SK-N-MC (cell line): ENCODE measurements around the gene CCL1.

ENCODE experiments used
- DNase-seq: peaks from one replicate; pipeline ENCODE4 v3.0.0-alpha.2; 2011; ENCODE audit warnings: low read depth, low spot score
- H3K27ac ChIP-seq: fragments of 200-600 bp; sonication (generic); 2 replicates; pipeline ENCODE4 v1.5.1; 2016; ENCODE audit warnings: mixed run types
- H3K36me3 ChIP-seq: fragments of 200-600 bp; sonication (generic); 2 replicates; pipeline ENCODE4 v1.6.1; 2017; ENCODE audit warnings: antibody characterized with exemption, low read length, mixed read lengths; ENCODE audit not compliant: insufficient read depth
- H3K4me3 ChIP-seq: fragments of 200-600 bp; sonication (generic); 2 replicates; pipeline ENCODE4 v1.5.1; 2016
- H3K9ac ChIP-seq: fragments of 200-600 bp; sonication (generic); 2 replicates; pipeline ENCODE4 v1.8.0; 2017; ENCODE audit warnings: mixed run types, mixed read lengths; ENCODE audit not compliant: insufficient read length
- H3K9me3 ChIP-seq: fragments of 200-600 bp; sonication (generic); 2 replicates; pipeline ENCODE4 v1.6.1; 2017; ENCODE audit warnings: low read depth, mild to moderate bottlenecking, antibody characterized with exemption, low read length, moderate library complexity, mixed read lengths
- EZH2 ChIP-seq: fragments of 200-600 bp; sonication (generic); IDR thresholded peaks from one replicate; pipeline ENCODE4 v1.6.1; 2017; ENCODE audit warnings: antibody characterized with exemption
- FOXP2 ChIP-seq: optimal IDR thresholded peaks from 2 replicates; pipeline ENCODE3; 2011; ENCODE audit warnings: mild to moderate bottlenecking, moderate library complexity; ENCODE audit not compliant: insufficient read depth; ENCODE audit errors: extremely low read length, control extremely low read depth
- POLR2AphosphoS5 ChIP-seq: IDR thresholded peaks from 2 replicates; pipeline ENCODE4 v1.6.1; 2012; ENCODE audit warnings: mild to moderate bottlenecking, low read depth, low read length, borderline replicate concordance

Gene CCL1

DNA sequence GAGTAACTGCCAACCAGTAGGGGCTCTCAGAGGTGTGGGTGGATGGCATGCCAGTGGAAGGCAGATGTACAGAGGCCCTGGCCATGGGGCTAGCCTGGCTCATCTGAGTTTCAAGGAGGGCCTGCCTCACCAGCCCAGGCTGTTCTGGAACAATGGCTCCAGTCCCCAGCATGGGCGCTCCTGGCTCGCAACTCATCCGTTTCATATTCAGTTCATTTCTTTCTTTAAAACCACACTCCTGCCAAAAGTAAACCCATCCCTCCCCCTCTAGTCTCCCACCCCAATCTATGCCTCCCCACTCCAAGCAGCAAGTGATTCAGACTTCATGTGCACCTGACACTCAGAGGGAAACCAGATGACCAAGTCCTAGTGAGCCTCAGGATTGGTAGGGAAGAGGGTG is 4.4 kb downstream of the CCL1 start:
- TF ChIP-seq EZH2, result no peak
- no peak overlapping the region for H3K9ac ChIP-seq
- H3K36me3 ChIP-seq, result no peaks in the 10 kb centered on the region
- H3K27ac ChIP-seq, result no peak overlapping the region
- H3K9me3 ChIP-seq, result no peaks in the 10 kb centered on the region
- no peak overlapping the region for H3K4me3 ChIP-seq
- DNase-seq, result no peak

DNA sequence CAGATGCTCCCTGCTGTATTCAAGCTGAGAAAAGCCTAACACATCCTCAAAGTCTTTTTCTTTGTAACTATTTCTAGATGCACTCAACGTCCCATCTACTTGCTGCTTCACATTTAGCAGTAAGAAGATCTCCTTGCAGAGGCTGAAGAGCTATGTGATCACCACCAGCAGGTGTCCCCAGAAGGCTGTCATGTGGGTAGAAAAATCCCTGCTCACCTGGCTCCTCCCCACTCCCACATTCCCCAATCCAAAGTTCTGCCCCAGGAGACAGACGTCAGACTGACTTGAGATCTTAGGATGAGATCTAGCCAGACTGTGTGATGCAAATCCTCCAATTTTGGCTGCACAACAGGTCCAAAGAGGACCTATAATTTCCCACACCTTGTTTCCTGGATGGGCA is 5.6 kb downstream of the CCL1 start:
- H3K9me3 ChIP-seq, result no peaks in the 10 kb centered on the region
- no peak overlapping the region for H3K9ac ChIP-seq
- no peaks in the 10 kb centered on the region for H3K36me3 ChIP-seq
- no peak for TF ChIP-seq POLR2AphosphoS5
- TF ChIP-seq FOXP2, result no peak
- no peak for TF ChIP-seq EZH2
- H3K27ac ChIP-seq, result no peak overlapping the region
- no peak for DNase-seq
- H3K4me3 ChIP-seq, result no peak overlapping the region

DNA sequence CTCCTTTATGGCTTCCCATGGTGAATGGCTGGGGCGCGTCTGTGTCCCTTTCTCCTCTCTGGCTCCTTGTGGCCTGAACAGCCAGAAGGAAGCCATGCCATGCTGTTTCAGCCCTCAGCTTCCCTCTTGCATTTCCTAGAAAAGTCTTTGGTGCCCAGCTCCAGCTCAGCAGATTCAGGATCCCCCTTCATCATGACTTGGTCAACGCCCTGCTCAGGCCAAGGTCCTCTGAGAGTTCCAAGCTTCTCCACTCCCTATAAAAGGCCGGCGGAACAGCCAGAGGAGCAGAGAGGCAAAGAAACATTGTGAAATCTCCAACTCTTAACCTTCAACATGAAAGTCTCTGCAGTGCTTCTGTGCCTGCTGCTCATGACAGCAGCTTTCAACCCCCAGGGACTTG is 6.8 kb downstream of the CCL1 start, which contains the start of gene CCL13:
Gene CCL13, plus strand, starts transcription at position 287 of the 400 bp plus-strand sequence. Its CDS starts 47 bp downstream, at position 334.
- H3K27ac ChIP-seq, result no peak within 1 kb of the TSS
- no peak for DNase-seq
- H3K36me3 ChIP-seq, result no peaks in the 10 kb centered on the region
- TF ChIP-seq POLR2AphosphoS5 (no peak), FOXP2 (no peak), EZH2 (no peak)
- H3K4me3 ChIP-seq, result no peak within 1 kb of the TSS
- H3K9ac ChIP-seq, result no peak within 1 kb of the TSS
- H3K9me3 ChIP-seq, result no peaks in the 10 kb centered on the region

DNA sequence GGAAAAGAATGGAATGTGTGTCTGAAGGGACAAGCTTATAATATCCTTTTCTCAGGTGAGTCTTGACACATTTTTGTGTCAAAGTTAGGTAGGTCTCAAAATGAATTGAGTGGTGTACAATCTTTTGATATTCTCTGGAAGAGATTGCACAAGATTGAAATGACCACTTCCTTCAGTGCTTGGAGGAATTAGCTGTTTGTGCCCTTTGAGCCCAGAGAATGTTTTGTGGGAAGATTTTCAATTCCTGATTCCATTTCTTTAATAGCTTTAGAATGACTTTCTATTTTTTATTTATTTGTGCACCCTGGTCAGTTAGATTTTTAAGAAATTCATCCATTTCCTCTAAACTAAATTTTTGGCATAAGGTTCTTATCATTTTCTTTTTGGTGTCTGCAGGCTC is 8.4 kb downstream of the CCL1 start:
- Histone ChIP-seq H3K27ac (no peak overlapping the region), H3K9ac (no peak overlapping the region), H3K36me3 (no peaks in the 10 kb centered on the region), H3K9me3 (no peaks in the 10 kb centered on the region), H3K4me3 (no peak overlapping the region)
- no peak for TF ChIP-seq FOXP2
- TF ChIP-seq EZH2, result no peak
- TF ChIP-seq POLR2AphosphoS5, result no peak
- DNase-seq, result no peak

DNA sequence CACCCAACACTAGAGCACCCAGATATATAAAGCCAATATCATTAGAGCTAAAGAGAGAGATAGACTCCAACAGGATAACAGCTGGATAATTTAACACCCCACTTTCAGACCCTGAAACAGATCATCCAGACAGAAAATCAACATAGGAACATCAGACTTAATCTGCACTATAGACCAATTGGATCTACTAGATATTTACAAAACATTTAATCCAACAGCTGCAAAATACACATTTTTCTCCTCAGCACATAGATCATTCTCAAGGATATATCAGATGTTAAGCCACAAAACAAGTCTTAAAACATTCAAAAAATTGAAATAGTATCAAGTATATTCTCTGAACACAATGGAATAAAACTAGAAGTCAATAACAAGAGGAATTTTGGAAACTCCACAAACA is 10.8 kb downstream of the CCL1 start:
- DNase-seq, result no peak
- no peaks in the 10 kb centered on the region for H3K9me3 ChIP-seq
- H3K27ac ChIP-seq, result no peak overlapping the region
- no peak for TF ChIP-seq FOXP2
- no peak for TF ChIP-seq POLR2AphosphoS5
- H3K4me3 ChIP-seq, result no peak overlapping the region
- no peak overlapping the region for H3K9ac ChIP-seq
- no peaks in the 10 kb centered on the region for H3K36me3 ChIP-seq

DNA sequence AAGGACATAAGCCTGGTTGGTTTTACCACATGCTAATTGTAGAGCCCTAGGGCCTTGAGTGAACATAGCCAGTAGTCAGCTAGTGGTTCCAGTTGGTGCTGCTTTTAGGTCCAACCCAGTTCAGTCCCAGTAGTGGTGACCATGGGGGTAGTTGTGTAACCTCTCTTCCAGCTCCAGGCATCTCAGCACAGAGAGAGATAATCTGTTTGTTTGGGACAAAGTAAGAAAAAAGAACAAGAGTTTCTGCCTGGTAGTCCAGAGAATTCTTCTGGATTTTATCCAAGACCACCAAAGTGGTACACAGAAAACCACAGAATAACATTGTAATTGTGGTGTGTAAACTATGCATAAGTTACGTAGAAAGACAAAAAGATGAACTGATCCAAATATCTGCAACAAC is 11.9 kb downstream of the CCL1 start:
- no peaks in the 10 kb centered on the region for H3K9me3 ChIP-seq
- H3K27ac ChIP-seq, result no peak overlapping the region
- no peak overlapping the region for H3K4me3 ChIP-seq
- no peaks in the 10 kb centered on the region for H3K36me3 ChIP-seq
- TF ChIP-seq EZH2 (no peak), POLR2AphosphoS5 (no peak)
- DNase-seq, result no peak
- no peak overlapping the region for H3K9ac ChIP-seq

DNA sequence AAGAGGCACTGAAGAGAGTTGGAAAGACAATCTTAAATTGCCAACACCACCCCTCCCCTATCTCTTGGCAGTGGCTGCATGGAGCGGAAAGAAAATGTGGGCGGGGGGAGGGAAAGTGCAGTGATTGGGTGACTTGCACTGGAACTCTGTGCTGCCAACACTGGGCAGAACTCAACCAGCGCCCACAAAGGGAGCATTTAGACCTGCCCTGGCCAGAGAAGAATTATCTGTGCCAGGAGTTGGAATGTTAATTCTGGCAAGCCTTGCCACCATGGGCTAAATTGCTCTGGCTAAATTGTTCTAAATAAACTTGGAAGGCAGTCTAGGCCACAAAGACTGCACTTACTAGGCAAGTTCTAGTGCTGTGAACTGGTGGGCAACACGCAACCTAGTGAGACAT is 13.3 kb downstream of the CCL1 start:
- no peak for DNase-seq
- Histone ChIP-seq H3K27ac (no peak overlapping the region), H3K36me3 (no peaks in the 10 kb centered on the region), H3K4me3 (no peak overlapping the region), H3K9me3 (no peaks in the 10 kb centered on the region), H3K9ac (no peak overlapping the region)
- no peak for TF ChIP-seq FOXP2
- no peak for TF ChIP-seq POLR2AphosphoS5
- no peak for TF ChIP-seq EZH2

DNA sequence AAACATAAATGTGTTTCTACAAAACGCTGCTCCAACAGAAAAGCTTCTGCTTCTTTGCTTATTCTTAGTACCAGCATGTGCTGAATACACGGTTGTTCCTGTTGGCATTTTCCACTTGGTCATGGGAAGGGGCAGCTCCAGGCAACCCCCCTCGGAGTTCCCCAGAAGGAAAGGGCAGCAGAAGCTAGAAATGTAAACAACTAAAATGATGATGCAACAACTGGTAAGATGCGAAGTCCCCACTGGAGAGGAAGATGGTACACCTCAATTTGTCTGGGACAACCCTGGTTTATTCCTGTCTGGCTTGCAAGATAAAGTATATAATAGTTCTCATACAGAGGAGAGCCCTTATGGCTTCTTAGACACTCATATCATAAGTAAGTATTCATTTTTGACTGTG is 16.0 kb downstream of the CCL1 start:
- Histone ChIP-seq H3K9ac (no peak overlapping the region), H3K27ac (no peak overlapping the region), H3K9me3 (no peaks in the 10 kb centered on the region), H3K4me3 (no peak overlapping the region), H3K36me3 (no peaks in the 10 kb centered on the region)
- no peak for DNase-seq
- no peak for TF ChIP-seq EZH2
- TF ChIP-seq POLR2AphosphoS5, result no peak
- TF ChIP-seq FOXP2, result no peak

DNA sequence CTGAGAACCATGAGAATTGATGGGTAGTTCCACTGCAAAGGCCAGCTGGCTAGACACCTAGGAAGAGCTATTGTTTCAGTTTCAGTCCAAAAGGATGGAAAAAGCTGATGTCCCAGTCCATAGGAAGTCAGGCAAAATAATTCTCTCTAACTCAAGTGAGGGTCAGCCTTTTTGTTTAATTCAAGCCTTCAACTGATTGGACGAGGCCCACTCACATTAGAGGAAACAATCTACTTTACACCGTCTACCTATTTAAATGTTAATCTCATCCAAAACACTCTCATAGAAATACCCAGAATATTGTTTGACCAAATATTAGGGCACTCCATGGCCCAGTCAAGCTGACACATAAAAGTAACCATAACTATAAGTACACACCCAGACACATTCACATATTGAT is 21.1 kb downstream of the CCL1 start:
- H3K27ac ChIP-seq, result no peak overlapping the region
- no peak overlapping the region for H3K4me3 ChIP-seq
- no peaks in the 10 kb centered on the region for H3K9me3 ChIP-seq
- no peak overlapping the region for H3K9ac ChIP-seq
- H3K36me3 ChIP-seq, result no peaks in the 10 kb centered on the region
- no peak for TF ChIP-seq POLR2AphosphoS5
- TF ChIP-seq FOXP2, result no peak
- TF ChIP-seq EZH2, result no peak
- DNase-seq, result no peak

DNA sequence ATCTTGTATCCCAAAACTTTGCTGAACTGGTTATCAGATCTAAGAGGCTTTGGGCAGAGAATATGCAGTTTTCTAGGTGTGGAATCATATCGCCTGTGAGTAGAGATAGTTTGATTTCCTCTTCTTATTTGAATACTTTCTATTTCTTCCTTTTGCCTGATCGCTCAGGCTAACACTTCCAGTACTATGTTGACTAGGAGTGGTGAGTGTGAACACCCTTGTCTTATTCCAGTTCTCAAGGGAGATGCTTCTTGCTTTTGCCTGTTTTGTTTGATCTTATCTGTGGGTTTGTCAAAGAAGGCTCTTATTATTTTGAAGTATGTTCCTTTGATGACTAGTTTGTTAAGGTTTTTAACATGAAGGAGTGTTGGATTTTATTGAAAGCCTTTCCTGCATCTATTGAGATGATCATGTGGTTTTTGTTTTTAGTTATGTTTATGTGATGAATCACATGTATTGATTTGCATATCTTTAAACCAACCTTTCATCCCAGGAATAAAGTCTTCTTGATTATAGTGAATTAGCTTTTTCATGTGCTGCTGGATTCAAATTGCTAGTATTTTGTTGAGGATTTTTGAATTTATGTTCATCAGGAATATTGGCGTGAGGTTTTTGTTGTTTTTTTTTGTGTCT is 23.8 kb downstream of the CCL1 start:
- Histone ChIP-seq H3K9ac (no peak overlapping the region), H3K4me3 (no peak overlapping the region), H3K27ac (no peak overlapping the region), H3K36me3 (no peaks in the 10 kb centered on the region), H3K9me3 (no peaks in the 10 kb centered on the region)
- DNase-seq, result no peak
- no peak for TF ChIP-seq EZH2
- TF ChIP-seq FOXP2, result no peak
- TF ChIP-seq POLR2AphosphoS5, result no peak
